C4-2B (cell line): ENCODE measurements around the gene RIMBP3C.

ENCODE experiments used
- H3K27ac ChIP-seq: fragments of 450-650 bp; 2 replicates; pipeline ENCODE4 v1.5.1; 2017
- ZFX ChIP-seq: fragments of 450-650 bp; IDR thresholded peaks from 2 replicates; pipeline ENCODE4 v1.6.1; 2017
- TF ChIP-seq, protein P1 (sequence below): fragments of 450-650 bp; conservative IDR thresholded peaks from 2 replicates; pipeline ENCODE4 v1.5.1; 2017; ENCODE audit warnings: mild to moderate bottlenecking

The RIMBP3C gene

GRCh38 chr22:21579474-21579851, 28.2 kb upstream of the RIMBP3C start:
- peak overlapping the region; percentile 76 for H3K27ac ChIP-seq
- TF ChIP-seq, protein P1, sequence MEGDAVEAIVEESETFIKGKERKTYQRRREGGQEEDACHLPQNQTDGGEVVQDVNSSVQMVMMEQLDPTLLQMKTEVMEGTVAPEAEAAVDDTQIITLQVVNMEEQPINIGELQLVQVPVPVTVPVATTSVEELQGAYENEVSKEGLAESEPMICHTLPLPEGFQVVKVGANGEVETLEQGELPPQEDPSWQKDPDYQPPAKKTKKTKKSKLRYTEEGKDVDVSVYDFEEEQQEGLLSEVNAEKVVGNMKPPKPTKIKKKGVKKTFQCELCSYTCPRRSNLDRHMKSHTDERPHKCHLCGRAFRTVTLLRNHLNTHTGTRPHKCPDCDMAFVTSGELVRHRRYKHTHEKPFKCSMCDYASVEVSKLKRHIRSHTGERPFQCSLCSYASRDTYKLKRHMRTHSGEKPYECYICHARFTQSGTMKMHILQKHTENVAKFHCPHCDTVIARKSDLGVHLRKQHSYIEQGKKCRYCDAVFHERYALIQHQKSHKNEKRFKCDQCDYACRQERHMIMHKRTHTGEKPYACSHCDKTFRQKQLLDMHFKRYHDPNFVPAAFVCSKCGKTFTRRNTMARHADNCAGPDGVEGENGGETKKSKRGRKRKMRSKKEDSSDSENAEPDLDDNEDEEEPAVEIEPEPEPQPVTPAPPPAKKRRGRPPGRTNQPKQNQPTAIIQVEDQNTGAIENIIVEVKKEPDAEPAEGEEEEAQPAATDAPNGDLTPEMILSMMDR: no peak
- no peak for TF ChIP-seq ZFX

DNA sequence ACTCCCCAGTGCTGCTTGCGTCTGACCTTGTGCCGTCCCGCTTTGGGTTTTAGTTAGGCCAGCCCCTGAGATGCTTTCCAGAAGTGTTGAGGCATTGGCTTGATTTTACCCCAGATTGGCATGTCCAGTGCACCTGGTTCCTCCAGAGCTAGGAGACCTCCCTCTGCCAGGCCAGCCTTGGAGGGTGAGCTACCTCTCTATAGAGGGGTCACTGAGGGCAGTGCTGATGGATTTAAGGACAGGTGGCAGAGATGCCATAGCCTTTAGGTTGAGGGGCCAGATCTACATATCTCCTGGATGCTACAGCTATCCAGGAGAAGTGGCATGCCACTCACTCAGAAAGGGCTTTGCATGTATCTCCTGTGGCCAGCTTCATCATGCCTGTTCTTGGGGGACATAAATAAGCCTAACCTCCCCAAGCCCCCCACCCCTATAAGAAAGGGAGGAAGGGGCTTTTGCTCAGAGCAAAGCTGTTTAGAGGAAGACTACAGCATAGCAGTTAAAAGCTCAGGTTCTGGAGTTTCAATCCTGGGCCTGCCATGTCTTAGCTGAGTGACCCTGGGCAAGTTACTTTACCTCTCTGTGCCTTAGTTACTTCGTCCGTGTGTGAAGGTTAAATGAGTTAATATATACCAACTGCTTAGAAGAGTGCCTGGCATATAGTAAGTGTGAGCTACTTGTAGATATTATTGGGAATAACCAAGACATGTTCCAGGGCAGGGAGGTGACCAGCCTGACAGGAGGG, 22.7 kb upstream of the RIMBP3C start:
- H3K27ac ChIP-seq: peak overlapping the region; percentile 3; the same call in 1 of the 2 replicates
- no peak for TF ChIP-seq ZFX
- TF ChIP-seq, protein P1: no peak

GRCh38 chr22:21573293-21573734, 22.1 kb upstream of the RIMBP3C start:
- no peak for TF ChIP-seq ZFX
- TF ChIP-seq, protein P1: no peak
- H3K27ac ChIP-seq: peak overlapping the region; percentile 3; the same call in 1 of the 2 replicates

- no peak overlapping the region for H3K27ac ChIP-seq
- no peak for TF ChIP-seq ZFX
- TF ChIP-seq, protein P1: no peak
Measured at GRCh38 chr22:21571679-21572078, 20.4 kb upstream of the RIMBP3C start.

DNA sequence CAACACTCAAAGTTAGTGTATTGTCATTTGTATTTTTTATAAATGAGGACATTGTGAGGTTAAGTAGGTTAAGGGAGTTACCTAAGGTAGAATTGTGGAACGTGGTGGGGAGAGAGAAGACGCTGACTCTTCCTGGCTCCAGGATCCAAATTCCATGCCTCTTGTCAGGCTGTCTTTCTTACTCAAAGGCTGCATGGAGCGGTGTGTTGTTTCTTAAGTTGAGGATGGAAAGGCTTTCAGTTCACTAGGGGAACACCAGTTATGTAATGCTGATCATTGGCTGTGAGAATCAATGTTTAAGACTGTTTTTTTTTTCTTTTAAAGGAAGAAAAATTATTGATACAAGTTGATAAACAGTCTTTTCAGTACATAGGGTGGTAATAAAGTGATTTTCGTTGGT, 19.1 kb upstream of the RIMBP3C start:
- H3K27ac ChIP-seq: no peak overlapping the region
- TF ChIP-seq ZFX: no peak
- TF ChIP-seq, protein P1: no peak

DNA sequence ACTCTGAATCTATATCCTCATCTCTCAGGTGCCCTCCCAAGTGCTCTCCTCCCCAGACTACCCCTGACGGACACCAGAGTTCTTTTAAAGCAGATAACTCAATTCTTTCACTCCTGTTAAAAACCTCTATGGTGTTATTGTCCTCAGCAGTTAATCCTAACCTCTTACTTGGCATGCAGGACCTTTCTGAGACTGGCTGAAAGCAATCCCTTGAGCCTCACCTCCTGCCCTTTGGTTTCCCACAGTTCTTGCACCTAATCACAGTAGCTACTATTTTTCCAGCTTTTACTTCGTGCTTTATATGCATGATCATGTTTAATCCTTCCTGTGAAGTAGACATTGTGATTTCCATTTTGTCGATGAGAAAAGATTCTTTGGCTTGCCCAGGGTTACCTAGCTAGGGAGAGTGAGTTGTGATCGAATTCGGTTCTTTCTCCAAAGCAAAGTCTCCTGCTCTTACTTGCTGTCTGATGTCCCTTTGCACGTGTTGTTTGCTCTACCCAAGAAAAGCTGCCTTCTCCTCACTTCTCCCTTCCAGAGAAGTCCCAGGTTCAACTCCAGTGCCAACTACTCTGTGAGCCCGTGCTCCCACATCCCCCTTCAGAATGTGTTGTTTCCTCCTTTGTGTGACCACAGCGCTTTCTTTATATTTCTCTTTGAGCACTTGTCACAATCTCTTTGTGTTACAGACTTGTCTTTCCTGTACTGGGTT, 18.4 kb upstream of the RIMBP3C start:
- no peak for TF ChIP-seq ZFX
- TF ChIP-seq, protein P1: no peak
- H3K27ac ChIP-seq: peak overlapping the region; percentile 98

DNA sequence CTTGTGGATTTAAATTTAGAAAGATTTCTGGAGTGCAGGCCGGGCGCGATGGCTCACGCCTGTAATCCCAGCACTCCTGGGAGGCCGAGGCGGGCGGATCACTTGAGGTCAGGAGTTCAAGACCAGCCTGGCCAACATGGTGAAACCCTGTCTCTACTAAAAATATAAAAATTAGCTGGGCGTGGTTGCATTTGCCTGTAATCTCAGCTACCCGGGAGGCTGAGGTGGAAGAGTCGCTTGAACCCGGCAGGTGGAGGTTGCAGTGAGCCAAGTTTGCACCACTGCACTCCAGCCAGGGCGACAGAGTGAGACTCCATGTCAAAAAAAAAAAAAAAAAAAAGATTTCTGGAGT, 17.8 kb upstream of the RIMBP3C start:
- H3K27ac ChIP-seq: peak overlapping the region; percentile 98
